GM19395 (cell line): ENCODE data around the gene WRAP53.

Source experiments
- ATAC-seq: cut with Tn5 transposase; IDR thresholded peaks from one replicate; pipeline ENCODE4 v1.9.1; 2021; ENCODE audit warnings: mild to moderate bottlenecking, moderate library complexity; ENCODE audit not compliant: unreplicated experiment

The WRAP53 gene

DNA sequence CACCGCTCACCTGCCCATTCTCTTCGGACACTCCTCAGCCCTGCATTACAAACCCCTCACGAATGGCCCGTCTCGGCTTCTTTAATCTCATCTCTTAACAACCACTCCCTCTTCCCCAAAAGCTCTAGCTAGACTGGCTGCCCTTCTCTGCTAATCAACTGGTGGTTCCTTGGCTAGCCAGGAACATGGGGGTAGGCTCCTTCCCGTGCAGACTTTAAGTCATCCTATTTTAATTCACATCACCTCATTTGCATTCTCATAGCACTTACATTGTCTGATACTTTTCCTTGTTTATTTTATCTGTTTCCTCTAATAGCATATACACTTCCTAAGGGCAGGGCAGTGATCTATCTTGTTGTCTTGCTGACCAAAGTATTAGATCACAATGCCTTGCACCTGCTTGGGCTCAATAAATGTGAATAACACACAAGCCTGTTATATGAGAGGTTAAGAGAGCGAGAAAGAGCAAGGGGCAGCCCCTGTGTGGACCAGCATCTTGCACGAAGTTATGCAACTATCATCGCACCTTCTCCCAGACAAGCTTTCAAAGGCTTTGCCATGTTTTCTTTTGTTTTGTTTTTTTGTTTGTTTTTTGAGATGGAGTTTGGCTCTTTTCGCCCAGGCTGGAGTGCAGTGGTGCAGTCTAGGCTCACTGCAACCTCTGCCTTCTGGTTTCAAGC lies 10.7 kb upstream of the WRAP53 start:
- ATAC-seq, result no peak

DNA sequence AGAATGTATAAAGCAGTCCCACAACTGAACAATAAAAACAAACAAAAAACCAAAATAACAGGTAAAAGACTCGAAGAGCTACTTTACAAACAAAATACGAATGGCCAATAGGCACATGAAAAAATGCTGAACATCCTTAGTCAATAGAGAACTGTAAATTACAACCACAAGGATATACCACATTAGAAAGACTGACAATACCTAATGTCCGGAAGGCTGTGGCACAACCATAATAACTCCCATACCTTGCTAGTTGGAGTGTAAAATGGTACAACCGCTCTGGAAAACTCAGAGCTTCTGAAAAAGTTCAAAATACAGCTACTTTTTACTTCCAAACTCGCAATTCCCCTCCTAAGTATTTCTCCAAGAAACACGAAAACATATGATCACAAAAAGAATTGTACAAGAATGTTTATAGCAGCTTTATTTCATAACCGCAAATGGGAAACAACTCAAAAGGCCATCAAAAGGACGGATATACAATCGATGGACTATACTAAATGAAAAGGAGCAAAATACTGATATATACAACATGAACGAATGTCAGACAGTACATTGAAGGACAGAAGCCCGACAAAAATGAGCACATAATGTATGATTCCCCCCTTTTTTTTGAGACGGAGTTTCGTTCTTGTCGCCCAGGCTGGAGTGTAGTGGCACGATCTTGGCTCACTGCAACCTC lies 3.3 kb upstream of the WRAP53 start:
- no peak for ATAC-seq

DNA sequence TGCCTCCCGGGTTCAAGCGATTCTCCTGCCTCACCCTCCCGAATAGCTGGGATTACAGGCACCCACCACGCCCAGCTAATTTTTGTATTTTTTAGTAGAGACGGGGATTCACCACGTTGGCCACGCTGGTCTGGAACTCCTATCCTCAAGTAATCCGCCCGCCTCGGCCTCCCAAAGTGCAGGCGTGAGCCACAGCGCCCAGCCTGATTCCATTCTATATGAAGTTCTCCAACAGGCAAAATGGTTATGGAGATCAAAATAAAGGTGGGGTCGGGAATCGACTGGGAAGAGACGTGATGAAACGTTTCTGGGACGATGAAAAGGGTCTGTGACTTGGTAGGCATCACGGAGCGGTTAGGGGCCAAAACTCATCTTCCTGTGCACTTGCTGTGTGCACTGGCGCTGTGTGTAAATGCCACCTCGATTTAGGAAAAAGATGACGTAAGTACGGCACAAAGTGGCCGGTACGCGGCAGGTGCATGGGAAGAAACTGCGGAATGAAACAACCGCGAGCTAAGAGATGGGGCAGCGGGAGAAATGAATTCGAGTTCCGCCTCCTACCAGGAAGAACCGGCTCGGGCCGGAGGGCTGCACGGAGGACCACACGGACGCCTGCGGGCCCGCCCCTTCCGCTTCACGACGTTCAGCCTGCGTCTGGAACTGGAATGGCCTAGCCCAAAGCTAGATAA lies 2.6 kb upstream of the WRAP53 start:
- ATAC-seq, result peak; percentile 50

DNA sequence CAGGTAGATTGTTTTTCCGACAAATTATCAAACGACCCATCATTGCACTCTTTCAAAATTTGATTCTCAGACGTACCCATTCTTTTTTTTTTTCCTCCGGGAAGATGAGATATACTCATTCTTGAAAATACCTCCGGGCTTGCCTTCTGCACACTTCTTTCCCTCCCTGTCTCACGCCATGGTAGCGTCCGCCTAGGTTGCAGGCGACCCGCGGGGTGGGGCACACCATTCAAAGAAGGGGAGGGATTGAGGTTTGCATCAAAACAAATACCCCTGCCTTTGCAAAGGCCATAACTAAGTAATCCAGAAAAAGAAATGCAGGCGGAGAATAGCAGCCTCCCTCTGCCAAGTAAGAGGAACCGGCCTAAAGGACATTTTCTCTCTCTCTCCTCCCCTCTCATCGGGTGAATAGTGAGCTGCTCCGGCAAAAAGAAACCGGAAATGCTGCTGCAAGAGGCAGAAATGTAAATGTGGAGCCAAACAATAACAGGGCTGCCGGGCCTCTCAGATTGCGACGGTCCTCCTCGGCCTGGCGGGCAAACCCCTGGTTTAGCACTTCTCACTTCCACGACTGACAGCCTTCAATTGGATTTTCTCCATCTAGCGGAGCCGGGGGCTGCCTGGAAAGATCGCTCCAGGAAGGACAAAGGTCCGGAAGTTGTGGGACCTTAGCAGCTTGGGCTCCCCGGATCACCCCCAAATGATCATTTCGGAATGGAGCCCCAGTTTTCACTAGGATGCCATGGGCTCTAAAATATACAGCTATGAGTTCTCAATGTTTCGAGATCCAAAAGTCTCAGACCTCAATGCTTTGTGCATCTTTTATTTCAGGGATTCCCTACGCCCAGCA lies 1.8 kb upstream of the WRAP53 start:
- peak; percentile 56 for ATAC-seq

DNA sequence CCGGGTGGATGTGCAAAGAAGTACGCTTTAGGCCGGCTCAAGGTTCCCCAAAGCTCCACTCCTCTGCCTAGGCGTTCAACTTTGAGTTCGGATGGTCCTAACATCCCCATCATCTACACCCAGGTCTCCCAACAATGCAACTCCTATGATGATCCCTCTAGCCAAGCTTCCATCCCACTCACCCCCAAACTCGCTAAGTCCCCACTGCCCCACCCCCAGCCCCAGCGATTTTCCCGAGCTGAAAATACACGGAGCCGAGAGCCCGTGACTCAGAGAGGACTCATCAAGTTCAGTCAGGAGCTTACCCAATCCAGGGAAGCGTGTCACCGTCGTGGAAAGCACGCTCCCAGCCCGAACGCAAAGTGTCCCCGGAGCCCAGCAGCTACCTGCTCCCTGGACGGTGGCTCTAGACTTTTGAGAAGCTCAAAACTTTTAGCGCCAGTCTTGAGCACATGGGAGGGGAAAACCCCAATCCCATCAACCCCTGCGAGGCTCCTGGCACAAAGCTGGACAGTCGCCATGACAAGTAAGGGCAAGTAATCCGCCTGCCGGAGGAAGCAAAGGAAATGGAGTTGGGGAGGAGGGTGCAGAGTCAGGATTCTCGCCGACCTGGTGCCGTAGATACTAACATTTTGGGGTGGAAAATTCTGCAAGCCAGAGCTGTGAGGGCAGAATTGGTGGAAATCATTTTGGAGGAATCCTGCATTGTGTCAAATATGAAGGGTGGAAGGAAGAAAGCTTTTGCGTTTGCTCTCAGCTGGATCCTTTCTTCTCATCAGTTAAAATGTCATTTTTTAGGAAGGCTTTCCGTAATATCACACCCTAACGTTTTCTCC lies 987 bp upstream of the WRAP53 start, which contains the start of gene TP53:
TSS of gene TP53 (minus strand) at position 419 of the 836 bp plus-strand sequence. CDS start 10,896 bp downstream, outside the sequence.
- peak; percentile 41 for ATAC-seq

DNA sequence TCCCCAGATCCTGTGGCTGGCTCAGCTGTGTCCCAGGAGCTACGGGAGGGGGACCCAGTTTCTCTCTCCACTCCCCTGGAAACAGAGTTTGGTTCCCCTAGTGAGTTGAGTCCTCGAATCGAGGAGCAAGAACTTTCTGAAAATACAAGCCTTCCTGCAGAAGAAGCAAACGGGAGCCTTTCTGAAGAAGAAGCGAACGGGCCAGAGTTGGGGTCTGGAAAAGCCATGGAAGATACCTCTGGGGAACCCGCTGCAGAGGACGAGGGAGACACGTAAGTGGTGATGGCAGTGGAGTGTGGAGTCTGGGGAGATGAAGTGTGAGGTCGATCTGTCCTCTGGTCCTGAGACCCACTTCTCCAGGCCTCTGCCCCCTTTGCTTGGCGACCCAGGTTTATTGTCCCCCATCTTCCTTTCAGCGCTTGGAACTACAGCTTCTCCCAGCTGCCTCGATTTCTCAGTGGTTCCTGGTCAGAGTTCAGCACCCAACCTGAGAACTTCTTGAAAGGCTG lies 585 bp downstream of the WRAP53 start:
- no peak for ATAC-seq

DNA sequence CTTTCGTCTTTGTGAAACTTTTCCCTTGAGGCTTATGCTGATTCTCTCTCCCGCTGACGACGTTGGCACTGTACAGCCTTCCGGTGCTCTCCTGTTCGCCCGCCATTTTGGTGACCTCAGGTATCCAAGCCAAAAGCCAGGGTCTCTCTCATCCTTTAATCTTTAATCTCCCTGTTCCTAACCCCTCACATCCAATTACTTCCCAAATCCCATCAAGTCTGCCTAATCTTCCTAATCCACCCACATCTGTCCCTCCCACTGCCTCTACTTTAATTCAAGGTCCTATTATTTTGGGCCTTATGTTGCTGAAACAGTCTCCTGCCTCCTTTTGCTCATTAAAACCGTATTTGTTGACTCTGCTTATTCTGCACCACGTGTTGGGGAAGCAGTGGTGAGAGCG lies 7.3 kb downstream of the WRAP53 start:
- no peak for ATAC-seq

DNA sequence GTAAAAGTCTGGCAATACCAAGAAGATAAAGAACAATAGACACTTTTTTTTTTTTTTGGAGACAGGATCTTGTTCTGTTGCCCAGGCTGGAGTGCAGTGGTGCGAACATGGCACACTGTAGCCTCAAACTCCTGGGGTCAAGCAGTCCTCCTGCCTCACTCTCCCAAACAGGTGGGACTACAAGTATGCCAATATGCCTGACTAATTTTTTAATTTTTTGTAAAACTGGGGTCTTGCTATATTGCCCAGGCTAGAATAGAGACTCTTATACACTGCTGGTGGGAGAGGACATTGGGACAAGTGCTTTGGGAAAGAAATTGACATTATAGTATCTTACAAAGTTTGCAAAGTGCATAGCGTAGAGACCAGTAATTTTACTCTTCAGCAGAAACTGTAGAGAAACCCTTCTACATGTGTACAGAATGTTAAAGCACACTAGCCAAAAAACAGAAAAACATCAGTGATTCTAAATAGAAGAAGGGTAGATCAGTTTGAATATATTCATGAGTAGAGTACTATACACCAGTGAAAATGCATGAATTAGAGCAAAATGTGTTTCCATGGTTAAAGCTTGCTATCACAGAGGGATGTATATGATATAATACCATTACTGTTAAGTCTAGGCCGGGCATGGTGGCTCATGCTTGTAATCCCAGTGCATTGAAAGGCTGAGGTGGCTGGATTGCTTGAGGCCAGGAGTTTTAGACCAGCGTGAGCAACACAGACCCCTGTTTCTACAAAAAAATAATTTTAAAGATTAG lies 9.7 kb downstream of the WRAP53 start:
- ATAC-seq, result no peak

DNA sequence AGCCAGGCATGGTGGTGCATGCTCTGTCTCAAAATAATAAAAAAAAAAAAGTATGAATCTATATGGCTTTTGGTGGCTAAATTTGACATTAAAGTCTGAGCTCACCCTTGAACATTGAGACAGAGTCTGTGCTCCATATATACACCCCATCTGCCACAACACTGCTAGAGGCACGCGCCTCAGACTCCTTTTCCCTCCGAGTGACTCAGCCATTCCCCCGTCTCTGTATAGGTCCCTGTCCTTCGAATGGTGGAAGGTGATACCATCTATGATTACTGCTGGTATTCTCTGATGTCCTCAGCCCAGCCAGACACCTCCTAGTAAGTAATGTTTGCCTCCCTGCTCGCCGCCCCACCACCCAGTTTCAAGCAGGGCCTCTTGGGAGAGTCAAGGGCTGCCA lies 12.2 kb downstream of the WRAP53 start:
- no peak for ATAC-seq

DNA sequence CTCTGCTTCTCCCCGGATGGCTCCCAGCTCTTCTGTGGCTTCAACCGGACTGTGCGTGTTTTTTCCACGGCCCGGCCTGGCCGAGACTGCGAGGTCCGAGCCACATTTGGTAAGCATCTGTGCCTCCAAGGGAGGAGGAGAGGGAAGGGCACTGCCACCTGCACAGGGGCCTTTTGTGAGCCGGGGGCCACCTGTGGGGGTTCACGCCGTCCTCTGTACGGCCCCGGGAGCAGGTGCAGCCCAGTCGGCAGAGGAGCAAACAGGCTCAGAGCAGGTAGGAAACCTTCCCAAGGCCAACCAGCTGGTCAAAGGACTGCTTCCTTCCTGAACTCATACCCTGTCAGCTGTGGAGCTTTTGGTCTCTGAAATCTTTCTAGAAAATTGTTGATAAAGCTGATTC lies 13.4 kb downstream of the WRAP53 start:
- no peak for ATAC-seq

DNA sequence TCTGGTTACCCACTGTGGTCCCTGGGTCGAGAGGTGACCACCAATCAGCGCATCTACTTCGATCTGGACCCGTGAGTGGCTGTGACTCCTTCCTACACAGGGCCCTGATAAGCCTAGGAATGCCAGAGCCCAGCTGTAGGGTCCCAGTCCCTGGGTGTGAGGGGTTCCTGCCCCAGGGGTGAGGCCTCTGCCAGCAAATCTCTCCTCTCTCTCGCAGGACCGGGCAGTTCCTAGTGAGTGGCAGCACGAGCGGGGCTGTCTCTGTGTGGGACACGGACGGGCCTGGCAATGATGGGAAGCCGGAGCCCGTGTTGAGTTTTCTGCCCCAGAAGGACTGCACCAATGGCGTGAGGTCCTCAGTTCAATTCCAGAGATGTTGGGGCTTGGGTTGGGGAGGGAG lies 14.5 kb downstream of the WRAP53 start:
- no peak for ATAC-seq

DNA sequence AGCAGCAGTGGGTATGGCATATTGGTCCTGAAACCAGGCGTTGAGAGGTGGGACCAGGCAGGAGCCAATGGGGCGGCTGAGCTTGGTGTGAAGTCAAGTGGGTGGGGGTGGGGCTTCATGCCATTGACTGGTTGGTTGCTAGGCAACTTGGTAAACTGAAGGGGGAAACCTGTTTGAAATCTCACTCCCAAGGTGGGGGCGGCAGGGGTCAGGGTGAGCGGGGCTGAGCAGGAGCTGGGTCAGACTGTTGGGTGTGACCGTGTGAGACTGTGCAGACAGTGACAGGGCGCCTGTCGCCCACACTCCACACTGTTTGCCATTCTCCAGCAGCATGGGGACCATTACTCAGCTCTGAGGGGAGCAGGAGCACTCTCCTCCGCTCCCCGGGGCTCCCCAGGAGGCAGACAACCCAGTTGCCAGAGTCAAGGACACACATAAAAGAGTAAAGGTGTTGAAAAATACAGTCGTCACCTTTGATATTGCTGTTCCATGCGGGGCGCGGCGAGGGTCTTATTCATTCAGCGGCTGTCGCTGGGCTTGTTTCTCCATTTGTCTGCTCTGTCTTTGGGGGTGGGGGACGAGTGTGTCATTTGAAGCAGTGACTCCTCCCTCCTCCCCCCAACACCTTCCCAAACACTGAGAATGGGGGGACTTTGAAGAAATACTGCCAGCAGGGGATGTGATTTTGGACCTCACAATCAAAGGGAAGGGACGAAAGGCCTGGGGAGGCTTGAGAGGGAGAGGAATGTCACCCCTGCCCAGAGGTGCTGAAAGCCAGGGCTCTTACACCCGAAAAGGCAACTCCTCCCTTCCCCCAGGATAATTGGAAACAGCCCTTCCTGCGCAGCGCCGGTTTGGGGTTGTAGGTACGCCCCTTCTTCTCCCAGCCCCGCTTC lies 15.6 kb downstream of the WRAP53 start:
- no peak for ATAC-seq

DNA sequence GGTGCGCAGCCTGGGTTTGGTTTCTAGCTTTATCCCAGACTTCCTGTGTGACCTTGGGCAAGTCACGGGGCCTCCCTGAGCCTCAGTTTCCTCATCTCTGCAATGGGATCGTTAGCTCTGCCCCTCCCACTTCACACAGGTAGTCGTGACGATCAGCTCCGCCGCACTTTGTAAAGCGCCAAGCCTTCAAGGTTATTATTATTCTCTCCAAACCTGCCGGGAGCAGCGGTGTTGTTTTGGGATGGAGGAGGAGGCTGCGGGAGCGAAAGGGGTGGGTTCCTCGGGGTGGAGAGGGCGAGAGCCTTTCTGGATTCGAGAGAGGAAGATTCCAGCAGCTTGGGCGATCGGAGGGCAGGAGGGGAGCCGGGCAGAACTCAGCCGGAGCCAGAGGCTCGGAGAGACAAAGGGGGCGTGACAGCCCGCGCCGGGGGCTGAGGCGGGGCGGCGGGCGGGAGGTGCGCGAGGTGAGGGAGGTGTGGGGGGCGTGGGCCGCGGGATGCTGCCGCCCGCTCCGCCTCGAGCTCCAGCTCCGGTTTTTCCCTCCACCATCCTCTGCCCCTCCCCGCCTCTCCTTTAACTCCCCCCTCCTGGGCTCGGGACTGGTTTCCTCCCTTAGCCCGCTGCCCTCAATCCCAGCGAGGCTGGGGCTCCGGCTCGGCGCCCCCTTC lies 16.5 kb downstream of the WRAP53 start, which contains the start of gene EFNB3:
TSS of gene EFNB3 (plus strand) at position 602 of the 668 bp plus-strand sequence. CDS start 397 bp downstream, outside the sequence.
- ATAC-seq, result no peak

DNA sequence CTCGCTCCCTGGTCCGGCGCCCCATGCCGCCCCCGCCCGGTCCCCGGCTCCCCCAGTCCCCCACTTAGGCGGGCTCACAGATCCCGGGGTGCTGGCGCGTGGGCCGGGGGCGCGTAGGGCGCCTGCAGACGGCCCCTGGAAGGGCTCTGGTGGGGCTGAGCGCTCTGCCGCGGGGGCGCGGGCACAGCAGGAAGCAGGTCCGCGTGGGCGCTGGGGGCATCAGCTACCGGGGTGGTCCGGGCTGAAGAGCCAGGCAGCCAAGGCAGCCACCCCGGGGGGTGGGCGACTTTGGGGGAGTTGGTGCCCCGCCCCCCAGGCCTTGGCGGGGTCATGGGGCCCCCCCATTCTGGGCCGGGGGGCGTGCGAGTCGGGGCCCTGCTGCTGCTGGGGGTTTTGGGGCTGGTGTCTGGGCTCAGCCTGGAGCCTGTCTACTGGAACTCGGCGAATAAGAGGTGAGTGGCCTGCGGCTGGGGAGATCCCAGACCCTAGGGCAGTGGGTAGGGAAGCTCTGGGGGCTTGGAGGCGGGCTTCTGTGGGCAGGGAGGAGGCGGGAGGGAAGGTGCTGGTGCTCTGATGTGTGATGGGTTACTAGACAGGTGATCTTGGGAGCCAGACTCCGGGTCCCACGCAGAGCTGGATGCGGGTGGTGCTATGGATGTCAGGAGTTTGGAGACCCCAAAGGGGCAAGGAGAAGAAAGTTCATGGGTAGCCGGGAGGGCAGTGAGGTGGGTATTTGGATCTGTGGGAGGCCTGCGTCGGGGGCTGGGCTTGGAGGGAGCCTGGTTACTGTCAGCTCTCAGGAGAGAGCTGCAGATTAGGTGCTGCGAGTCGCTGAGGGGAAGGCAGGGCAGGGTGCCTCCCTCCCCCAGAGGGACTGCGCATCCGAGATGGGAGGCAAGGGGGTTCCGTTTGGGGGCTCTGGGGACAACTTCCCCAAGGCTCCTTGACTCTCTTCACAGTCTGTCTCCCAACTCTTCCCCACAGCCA lies 17.3 kb downstream of the WRAP53 start:
- ATAC-seq, result no peak

DNA sequence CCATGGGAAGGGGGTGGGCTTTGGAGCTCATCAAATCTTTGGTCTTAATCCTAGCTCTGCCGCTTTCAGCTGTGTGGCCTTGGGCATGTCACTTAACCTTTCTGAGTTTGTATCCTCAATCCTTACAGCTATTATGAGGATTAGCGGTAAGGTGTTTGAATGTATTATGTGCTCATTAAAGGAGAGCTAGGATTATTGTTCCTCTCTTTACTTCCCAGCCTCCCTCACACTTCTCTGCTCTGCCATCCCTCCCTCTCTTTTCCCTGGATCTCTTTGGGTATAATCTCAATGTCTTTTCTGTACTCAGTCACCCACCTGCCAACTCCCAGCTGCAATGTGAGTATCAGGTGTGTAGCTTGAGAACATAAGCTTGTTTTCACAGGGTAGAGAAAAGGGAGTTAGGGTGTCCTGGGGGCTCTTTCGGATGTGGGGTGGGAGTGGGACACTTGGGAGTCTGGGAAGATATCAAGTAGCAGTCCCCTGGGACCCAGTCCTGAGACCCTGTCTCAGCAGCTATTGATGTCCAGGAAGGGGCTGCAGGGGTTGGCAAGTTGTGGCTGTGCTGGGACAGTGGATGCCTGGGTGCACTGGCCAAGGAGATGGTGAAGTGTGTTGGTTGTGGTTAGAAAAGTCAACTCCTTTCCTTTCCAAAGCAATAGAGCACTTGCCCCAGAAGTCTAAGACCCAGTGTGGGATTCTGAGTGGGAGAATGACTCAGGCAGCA lies 18.5 kb downstream of the WRAP53 start:
- ATAC-seq, result no peak

DNA sequence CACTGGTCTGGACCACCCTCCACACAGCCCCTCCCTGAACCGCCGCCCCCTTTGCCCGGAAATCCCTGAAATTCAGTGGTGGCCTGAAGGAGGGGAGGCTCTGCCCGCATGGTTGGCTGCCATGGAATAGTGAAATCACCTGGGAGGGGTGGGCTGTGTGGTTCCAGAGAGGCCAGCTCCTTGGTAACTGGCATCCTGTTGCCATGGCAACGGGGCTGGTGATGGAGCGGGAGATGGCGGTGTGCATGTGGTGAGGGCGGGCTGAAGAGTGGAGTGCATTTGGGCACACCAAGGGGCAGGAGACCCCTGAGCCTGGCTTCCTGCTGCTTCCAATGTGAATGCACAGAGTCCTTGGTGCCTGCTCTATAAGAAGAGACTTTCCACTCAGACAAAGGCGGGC lies 19.2 kb downstream of the WRAP53 start:
- ATAC-seq, result no peak
